HepG2 (cell line): ENCODE results near the gene EIF5A. TPM values are rescaled to one million over a fixed set of nuclear protein-coding genes. Genes with fewer than 3 reads are reported as not detected.
A peak's percentile ranks its signal among the peaks of the same experiment; 100 is the strongest.

Experiments used
- ATF7-NPFF ChIP-seq: sonication (generic); formaldehyde crosslinking; IDR thresholded peaks from 2 replicates; pipeline ENCODE4 v1.8.1; 2023; ENCODE audit warnings: mild to moderate bottlenecking, low read depth, missing genetic modification reagents, moderate library complexity
- IRX3 ChIP-seq: sonication (generic); formaldehyde crosslinking; IDR thresholded peaks from 2 replicates; pipeline ENCODE4 v1.8.1; 2023; ENCODE audit warnings: mild to moderate bottlenecking, low read depth, missing genetic modification reagents, borderline replicate concordance
- RCOR2 ChIP-seq: IDR thresholded peaks from 2 replicates; pipeline ENCODE4 v1.6.1; 2016; ENCODE audit warnings: missing biosample characterization, missing genetic modification reagents
- SRSF1 ChIP-seq: fragments of 200-400 bp; formaldehyde crosslinking; optimal IDR thresholded peaks from 2 replicates; pipeline ENCODE3; 2017; ENCODE audit warnings: mild to moderate bottlenecking, low read depth, low read length, moderate library complexity
- ZIK1 ChIP-seq: sonication (generic); formaldehyde crosslinking; IDR thresholded peaks from 2 replicates; pipeline ENCODE4 v1.5.0; 2020; ENCODE audit warnings: mild to moderate bottlenecking, low read depth, missing genetic modification reagents, borderline replicate concordance
- ZNF280D ChIP-seq: sonication (generic); formaldehyde crosslinking; IDR thresholded peaks from 2 replicates; pipeline ENCODE4 v1.5.1; 2020; ENCODE audit warnings: mild to moderate bottlenecking, missing genetic modification reagents
- ZNF503 ChIP-seq: sonication (generic); formaldehyde crosslinking; IDR thresholded peaks from 2 replicates; pipeline ENCODE4 v1.4.0; 2020; ENCODE audit warnings: missing genetic modification reagents
- ZNF616 ChIP-seq: sonication (generic); formaldehyde crosslinking; IDR thresholded peaks from 2 replicates; pipeline ENCODE4 v1.5.0; 2020; ENCODE audit warnings: low read depth, mild to moderate bottlenecking, missing genetic modification reagents
- polyA plus RNA-seq, 8 experiments: library from polyadenylated mRNA; depleted of rRNA in 3 of 8; stranded (reverse) in 7 of 8; unstranded in 1 of 8; fragments of >200 nt; fragmentation: Illumina TruSeq in 4 of 8; extraction: Trizol in 4 of 8; gene quantifications; 2 replicates each; pipeline versions ENCODE4 v1.2.1 to v1.2.3, GENCODE V29; 2011 to 2016; ENCODE audit warnings: low read depth in 4 of 8, missing spikeins in 1 of 8, mixed read lengths in 1 of 8; ENCODE audit not compliant: insufficient read depth in 1 of 8
- total RNA-seq, 5 experiments: library from RNA; depleted of rRNA; stranded (reverse); fragments of >200 nt; fragmentation: Illumina TruSeq; extraction: Trizol; gene quantifications; 2 replicates each; pipeline ENCODE4 v1.2.3, GENCODE V29; 2016; ENCODE audit warnings: low read depth in 1 of 5
- TF ChIP-seq, protein P1 (sequence below), 2 experiments: fragments of 450-650 bp in 1 of 2; sonication (generic) in 1 of 2; formaldehyde crosslinking in 1 of 2; IDR thresholded peaks; 2 replicates each; pipeline versions ENCODE4 v1.6.1 to v1.8.0; 2016 to 2022; ENCODE audit warnings: antibody characterized with exemption in 1 of 2, mild to moderate bottlenecking in 1 of 2, missing genetic modification reagents in 1 of 2
- TF ChIP-seq, protein P2 (sequence below): sonication (generic); formaldehyde crosslinking; IDR thresholded peaks from 2 replicates; pipeline ENCODE4 v1.4.0; 2020; ENCODE audit warnings: mild to moderate bottlenecking, low read depth, missing genetic modification reagents

Gene EIF5A
- total and polyA plus RNA-seq, 2 of the 13 experiments (the other 11 are each of a cell fraction or from before 2014, with no cell fraction given) = 319 to 337 TPM

DNA sequence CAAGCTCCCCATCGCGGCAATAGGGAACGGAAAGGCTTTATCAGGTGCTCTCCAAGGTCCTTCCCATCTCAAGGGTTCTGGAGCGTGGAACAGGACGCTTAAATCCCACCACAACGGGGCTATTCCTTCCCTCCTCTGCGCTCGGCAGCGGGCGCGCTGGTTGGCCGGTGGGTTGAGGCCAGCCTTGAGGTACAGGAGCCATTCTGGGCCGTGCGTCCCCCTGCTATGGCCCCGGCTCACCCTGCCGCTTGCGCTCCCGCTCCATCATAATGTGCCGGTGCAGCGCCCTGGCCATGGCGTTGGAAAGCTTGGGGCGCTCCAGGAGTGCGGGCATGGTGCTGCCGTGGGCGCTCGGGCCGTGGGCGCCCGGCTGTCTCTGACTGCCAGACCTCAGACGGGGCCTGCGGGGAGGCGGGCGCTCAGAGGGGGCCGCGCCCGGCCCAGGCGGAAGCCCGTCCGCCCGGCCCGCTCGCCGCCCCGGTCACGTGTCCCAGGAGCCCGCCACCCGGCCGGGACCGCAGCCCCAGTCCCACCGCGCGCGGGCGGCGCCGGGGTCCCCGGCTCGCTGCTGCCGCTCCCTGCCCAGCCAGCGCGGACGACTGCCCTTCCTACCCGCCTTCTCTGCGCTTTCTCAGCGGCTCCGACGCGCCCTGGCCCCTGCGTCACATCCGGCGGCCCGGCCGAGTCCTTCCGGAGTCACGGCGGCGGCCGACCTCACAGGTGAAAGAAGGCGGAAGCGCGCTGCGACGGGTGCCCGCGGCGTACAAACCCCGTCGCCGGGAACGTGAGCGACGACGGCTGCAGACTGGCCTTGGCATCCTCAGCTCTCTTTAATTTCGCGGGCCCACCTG lies 7.5 kb downstream of the EIF5A start, which contains the start of gene GPS2 (continued):
- TF ChIP-seq, protein P1, sequence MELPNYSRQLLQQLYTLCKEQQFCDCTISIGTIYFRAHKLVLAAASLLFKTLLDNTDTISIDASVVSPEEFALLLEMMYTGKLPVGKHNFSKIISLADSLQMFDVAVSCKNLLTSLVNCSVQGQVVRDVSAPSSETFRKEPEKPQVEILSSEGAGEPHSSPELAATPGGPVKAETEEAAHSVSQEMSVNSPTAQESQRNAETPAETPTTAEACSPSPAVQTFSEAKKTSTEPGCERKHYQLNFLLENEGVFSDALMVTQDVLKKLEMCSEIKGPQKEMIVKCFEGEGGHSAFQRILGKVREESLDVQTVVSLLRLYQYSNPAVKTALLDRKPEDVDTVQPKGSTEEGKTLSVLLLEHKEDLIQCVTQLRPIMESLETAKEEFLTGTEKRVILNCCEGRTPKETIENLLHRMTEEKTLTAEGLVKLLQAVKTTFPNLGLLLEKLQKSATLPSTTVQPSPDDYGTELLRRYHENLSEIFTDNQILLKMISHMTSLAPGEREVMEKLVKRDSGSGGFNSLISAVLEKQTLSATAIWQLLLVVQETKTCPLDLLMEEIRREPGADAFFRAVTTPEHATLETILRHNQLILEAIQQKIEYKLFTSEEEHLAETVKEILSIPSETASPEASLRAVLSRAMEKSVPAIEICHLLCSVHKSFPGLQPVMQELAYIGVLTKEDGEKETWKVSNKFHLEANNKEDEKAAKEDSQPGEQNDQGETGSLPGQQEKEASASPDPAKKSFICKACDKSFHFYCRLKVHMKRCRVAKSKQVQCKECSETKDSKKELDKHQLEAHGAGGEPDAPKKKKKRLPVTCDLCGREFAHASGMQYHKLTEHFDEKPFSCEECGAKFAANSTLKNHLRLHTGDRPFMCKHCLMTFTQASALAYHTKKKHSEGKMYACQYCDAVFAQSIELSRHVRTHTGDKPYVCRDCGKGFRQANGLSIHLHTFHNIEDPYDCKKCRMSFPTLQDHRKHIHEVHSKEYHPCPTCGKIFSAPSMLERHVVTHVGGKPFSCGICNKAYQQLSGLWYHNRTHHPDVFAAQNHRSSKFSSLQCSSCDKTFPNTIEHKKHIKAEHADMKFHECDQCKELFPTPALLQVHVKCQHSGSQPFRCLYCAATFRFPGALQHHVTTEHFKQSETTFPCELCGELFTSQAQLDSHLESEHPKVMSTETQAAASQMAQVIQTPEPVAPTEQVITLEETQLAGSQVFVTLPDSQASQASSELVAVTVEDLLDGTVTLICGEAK (IDR thresholded peaks at IDR 0.05) = peak; percentile 83
- TF ChIP-seq, protein P1 (CRISPR knock-in tag; IDR thresholded peaks at IDR 0.05) = no peak; the same call in none of the 2 replicates
- TF ChIP-seq SRSF1 = peak; percentile 50
- TF ChIP-seq, protein P2, sequence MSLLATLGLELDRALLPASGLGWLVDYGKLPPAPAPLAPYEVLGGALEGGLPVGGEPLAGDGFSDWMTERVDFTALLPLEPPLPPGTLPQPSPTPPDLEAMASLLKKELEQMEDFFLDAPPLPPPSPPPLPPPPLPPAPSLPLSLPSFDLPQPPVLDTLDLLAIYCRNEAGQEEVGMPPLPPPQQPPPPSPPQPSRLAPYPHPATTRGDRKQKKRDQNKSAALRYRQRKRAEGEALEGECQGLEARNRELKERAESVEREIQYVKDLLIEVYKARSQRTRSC (CRISPR knock-in tag) = no peak
- peak; percentile 55; the same call in 1 of the 2 replicates for TF ChIP-seq ZNF503 (CRISPR knock-in tag)
- no peak for TF ChIP-seq ZNF280D (CRISPR knock-in tag)
- 0 out of 2 replicates have a peak, but pooled peaks have one; percentile 51 for TF ChIP-seq ZIK1 (CRISPR knock-in tag)
- TF ChIP-seq ZNF616 (CRISPR knock-in tag) = peak; percentile 40
- TF ChIP-seq IRX3 = peak; percentile 85; the same call in 1 of the 2 replicates
- TF ChIP-seq ATF7-NPFF (CRISPR knock-in tag) = peak; percentile 34; the same call in 1 of the 2 replicates
- TF ChIP-seq RCOR2 = no peak
